Measurements from ENCODE around the gene MPDU1.
A peak's percentile ranks its signal among the peaks of the same experiment; 100 is the strongest.

MPDU1 gene

GRCh38 chr17:7615265-7615747 is 31.7 kb downstream of the MPDU1 start:
- H2BK12ac ChIP-seq (ENCODE audit: low read length), result no peak overlapping the region
- H3K27me3 ChIP-seq (ENCODE audit: control insufficient read depth in 3 of 3, insufficient read depth in 3 of 3, low read depth in 1 of 3, low read length in 3 of 3), result no peaks in the 10 kb centered on the region
- H2BK120ac ChIP-seq (ENCODE audit: low read depth, low read length), result no peak overlapping the region
- H2AK5ac ChIP-seq (ENCODE audit: low read depth, low read length), result no peak overlapping the region
- H3K23ac ChIP-seq (ENCODE audit: low read depth, low read length, poor library complexity), result no peak overlapping the region
- H3K27ac ChIP-seq (replicated peaks; ENCODE audit: low read length), result peak overlapping the region; percentile 93
- H3K18ac ChIP-seq (ENCODE audit: low read length), result peak overlapping the region; percentile 53
- H4K8ac ChIP-seq (ENCODE audit: low read depth, low read length), result no peak overlapping the region
- peaks cover 8 to 9% of the 10 kb centered on the region in 2 donors for H3K4me1 ChIP-seq (ENCODE audit: control insufficient read depth in 2 of 2, insufficient read depth in 1 of 2, low read depth in 1 of 2, low read length in 2 of 2)
- DNase-seq (ENCODE audit: low spot score), result no peak
- H3K36me3 ChIP-seq (replicated peaks in 1 of 2; ENCODE audit: control insufficient read depth in 2 of 2, insufficient read depth in 2 of 2, low read length in 2 of 2), result peaks cover 5 to 23% of the 10 kb centered on the region in 2 donors
- no CpG with 5 or more reads among the region's 28 CpGs for WGBS, 2 donors (ENCODE audit: extremely low coverage in 2 of 2, insufficient read length in 2 of 2, insufficient replicate concordance in 1 of 2)
- H4K91ac ChIP-seq (ENCODE audit: low read depth, low read length, poor library complexity), result no peak overlapping the region
- no peak overlapping the region for H2BK15ac ChIP-seq (ENCODE audit: low read length)
- H3K4me3 ChIP-seq (ENCODE audit: low read length in 2 of 2), result peak overlapping the region; percentile 48 to 73
- no peak overlapping the region for H3K4ac ChIP-seq (ENCODE audit: low read length)
- H3K9me3 ChIP-seq (replicated peaks in 1 of 2; ENCODE audit: control insufficient read depth in 2 of 2, insufficient read depth in 1 of 2, low read depth in 1 of 2, low read length in 2 of 2), result no peaks in the 10 kb centered on the region
- H3K4me2 ChIP-seq (ENCODE audit: insufficient read depth, low read length, poor library complexity, severe bottlenecking), result peak overlapping the region; percentile 54
- H2AFZ ChIP-seq (ENCODE audit: low read length), result peak overlapping the region; percentile 85
- no peak overlapping the region for H3K9ac ChIP-seq (ENCODE audit: low read depth, low read length, poor library complexity)
- H3K79me1 ChIP-seq (ENCODE audit: low read depth, low read length), result peaks cover 3% of the 10 kb centered on the region
- no peak overlapping the region for H3K14ac ChIP-seq (ENCODE audit: low read length)
- H2BK5ac ChIP-seq (ENCODE audit: low read length), result no peak overlapping the region

GRCh38 chr17:7618608-7619007 is 35.0 kb downstream of the MPDU1 start:
- H3K4me1 ChIP-seq (ENCODE audit: control insufficient read depth in 2 of 2, insufficient read depth in 1 of 2, low read depth in 1 of 2, low read length in 2 of 2), result peaks cover 1 to 2% of the 10 kb centered on the region in 2 donors
- no peak overlapping the region for H3K4me2 ChIP-seq (ENCODE audit: insufficient read depth, low read length, poor library complexity, severe bottlenecking)

GRCh38 chr17:7620835-7621234 is 37.2 kb downstream of the MPDU1 start:
- WGBS, 2 donors (ENCODE audit: extremely low coverage in 2 of 2, insufficient read length in 2 of 2, insufficient replicate concordance in 1 of 2), result no CpG with 5 or more reads among the region's 8 CpGs
- Histone ChIP-seq H3K36me3 (replicated peaks in 1 of 2; ENCODE audit: control insufficient read depth in 2 of 2, insufficient read depth in 2 of 2, low read length in 2 of 2) (peaks cover 0 to 2% of the 10 kb centered on the region in 2 donors), H3K4me2 (ENCODE audit: insufficient read depth, low read length, poor library complexity, severe bottlenecking) (no peak overlapping the region), H4K8ac (ENCODE audit: low read depth, low read length) (no peak overlapping the region), H3K27me3 (ENCODE audit: control insufficient read depth in 3 of 3, insufficient read depth in 3 of 3, low read depth in 1 of 3, low read length in 3 of 3) (no peaks in the 10 kb centered on the region), H2BK12ac (ENCODE audit: low read length) (no peak overlapping the region), H3K4me1 (ENCODE audit: control insufficient read depth in 2 of 2, insufficient read depth in 1 of 2, low read depth in 1 of 2, low read length in 2 of 2) (no peaks in the 10 kb centered on the region), H2BK120ac (ENCODE audit: low read depth, low read length) (no peak overlapping the region), H3K4me3 (ENCODE audit: low read length in 2 of 2) (no peak overlapping the region), H3K14ac (ENCODE audit: low read length) (no peak overlapping the region), H2BK15ac (ENCODE audit: low read length) (no peak overlapping the region), H3K9ac (ENCODE audit: low read depth, low read length, poor library complexity) (no peak overlapping the region), H3K4ac (ENCODE audit: low read length) (no peak overlapping the region), H3K23ac (ENCODE audit: low read depth, low read length, poor library complexity) (no peak overlapping the region), H3K27ac (replicated peaks; ENCODE audit: low read length) (no peak overlapping the region), H3K9me3 (replicated peaks in 1 of 2; ENCODE audit: control insufficient read depth in 2 of 2, insufficient read depth in 1 of 2, low read depth in 1 of 2, low read length in 2 of 2) (no peaks in the 10 kb centered on the region), H2AK5ac (ENCODE audit: low read depth, low read length) (no peak overlapping the region), H3K18ac (ENCODE audit: low read length) (no peak overlapping the region), H2BK5ac (ENCODE audit: low read length) (no peak overlapping the region), H2AFZ (ENCODE audit: low read length) (no peak overlapping the region), H4K91ac (ENCODE audit: low read depth, low read length, poor library complexity) (no peak overlapping the region), H3K79me1 (ENCODE audit: low read depth, low read length) (no peaks in the 10 kb centered on the region)
- DNase-seq (ENCODE audit: low spot score), result no peak

More at GRCh38 chr17:7618608-7619007, 35.0 kb downstream of the MPDU1 start:
- Histone ChIP-seq H4K91ac (ENCODE audit: low read depth, low read length, poor library complexity) (no peak overlapping the region), H2BK5ac (ENCODE audit: low read length) (no peak overlapping the region), H3K14ac (ENCODE audit: low read length) (no peak overlapping the region), H3K27ac (replicated peaks; ENCODE audit: low read length) (no peak overlapping the region), H3K9ac (ENCODE audit: low read depth, low read length, poor library complexity) (no peak overlapping the region), H4K8ac (ENCODE audit: low read depth, low read length) (no peak overlapping the region), H3K4me3 (ENCODE audit: low read length in 2 of 2) (no peak overlapping the region), H3K9me3 (replicated peaks in 1 of 2; ENCODE audit: control insufficient read depth in 2 of 2, insufficient read depth in 1 of 2, low read depth in 1 of 2, low read length in 2 of 2) (no peaks in the 10 kb centered on the region), H2AFZ (ENCODE audit: low read length) (no peak overlapping the region), H3K18ac (ENCODE audit: low read length) (no peak overlapping the region), H3K36me3 (replicated peaks in 1 of 2; ENCODE audit: control insufficient read depth in 2 of 2, insufficient read depth in 2 of 2, low read length in 2 of 2) (no peaks in the 10 kb centered on the region), H2BK15ac (ENCODE audit: low read length) (no peak overlapping the region), H2BK12ac (ENCODE audit: low read length) (no peak overlapping the region), H2BK120ac (ENCODE audit: low read depth, low read length) (no peak overlapping the region), H3K27me3 (ENCODE audit: control insufficient read depth in 3 of 3, insufficient read depth in 3 of 3, low read depth in 1 of 3, low read length in 3 of 3) (no peaks in the 10 kb centered on the region), H3K23ac (ENCODE audit: low read depth, low read length, poor library complexity) (no peak overlapping the region), H3K4ac (ENCODE audit: low read length) (no peak overlapping the region), H2AK5ac (ENCODE audit: low read depth, low read length) (no peak overlapping the region), H3K79me1 (ENCODE audit: low read depth, low read length) (peaks cover 3% of the 10 kb centered on the region)
- no CpG with 5 or more reads among the region's 5 CpGs for WGBS, 2 donors (ENCODE audit: extremely low coverage in 2 of 2, insufficient read length in 2 of 2, insufficient replicate concordance in 1 of 2)
- DNase-seq (ENCODE audit: low spot score), result no peak

- Histone ChIP-seq H3K14ac (ENCODE audit: low read length) (no peak overlapping the region), H3K4ac (ENCODE audit: low read length) (no peak overlapping the region), H2BK15ac (ENCODE audit: low read length) (no peak overlapping the region), H3K9me3 (replicated peaks in 1 of 2; ENCODE audit: control insufficient read depth in 2 of 2, insufficient read depth in 1 of 2, low read depth in 1 of 2, low read length in 2 of 2) (no peaks in the 10 kb centered on the region), H4K91ac (ENCODE audit: low read depth, low read length, poor library complexity) (no peak overlapping the region), H3K4me3 (ENCODE audit: low read length in 2 of 2) (no peak overlapping the region), H3K27ac (replicated peaks; ENCODE audit: low read length) (no peak overlapping the region), H3K9ac (ENCODE audit: low read depth, low read length, poor library complexity) (no peak overlapping the region), H3K4me1 (ENCODE audit: control insufficient read depth in 2 of 2, insufficient read depth in 1 of 2, low read depth in 1 of 2, low read length in 2 of 2) (peaks cover 2 to 8% of the 10 kb centered on the region in 2 donors), H2AK5ac (ENCODE audit: low read depth, low read length) (no peak overlapping the region), H3K4me2 (ENCODE audit: insufficient read depth, low read length, poor library complexity, severe bottlenecking) (peak overlapping the region; percentile 11), H3K18ac (ENCODE audit: low read length) (no peak overlapping the region), H2BK120ac (ENCODE audit: low read depth, low read length) (no peak overlapping the region), H3K36me3 (replicated peaks in 1 of 2; ENCODE audit: control insufficient read depth in 2 of 2, insufficient read depth in 2 of 2, low read length in 2 of 2) (peaks cover 0 to 7% of the 10 kb centered on the region in 2 donors), H2BK12ac (ENCODE audit: low read length) (no peak overlapping the region), H3K27me3 (ENCODE audit: control insufficient read depth in 3 of 3, insufficient read depth in 3 of 3, low read depth in 1 of 3, low read length in 3 of 3) (no peaks in the 10 kb centered on the region), H4K8ac (ENCODE audit: low read depth, low read length) (no peak overlapping the region), H3K23ac (ENCODE audit: low read depth, low read length, poor library complexity) (no peak overlapping the region), H3K79me1 (ENCODE audit: low read depth, low read length) (no peaks in the 10 kb centered on the region), H2BK5ac (ENCODE audit: low read length) (no peak overlapping the region), H2AFZ (ENCODE audit: low read length) (no peak overlapping the region)
- no CpG with 5 or more reads among the region's 5 CpGs for WGBS, 2 donors (ENCODE audit: extremely low coverage in 2 of 2, insufficient read length in 2 of 2, insufficient replicate concordance in 1 of 2)
- no peak for DNase-seq (ENCODE audit: low spot score)
Observed at GRCh38 chr17:7623661-7624060, 40.0 kb downstream of the MPDU1 start.

Data from neuronal stem cell (in vitro differentiated cells).